HepG2 (cell line): ENCODE data around the gene GREM1.

ENCODE experiments used
- JUN ChIP-seq: sonication (generic); formaldehyde crosslinking; IDR thresholded peaks from 2 replicates; pipeline ENCODE4 v1.4.0; 2020; ENCODE audit warnings: mild to moderate bottlenecking, missing genetic modification reagents
- MAFK ChIP-seq, 2 experiments: IDR thresholded peaks in 1 of 2; conservative IDR thresholded peaks in 1 of 2; 2 replicates each; pipeline ENCODE4 v1.6.1; 2011; ENCODE audit warnings: improper control_type of control experiment in 2 of 2, low read length in 2 of 2
- NFIC ChIP-seq: IDR thresholded peaks from 2 replicates; pipeline ENCODE4 v1.6.1; 2012; ENCODE audit warnings: mild to moderate bottlenecking, low read length, inconsistent platforms
- POLR2AphosphoS2 ChIP-seq: IDR thresholded peaks from 2 replicates; pipeline ENCODE4 v1.6.1; 2011; ENCODE audit warnings: low read depth, low read length, improper control_type of control experiment
- RAD21 ChIP-seq: fragments of 450-650 bp; formaldehyde crosslinking; IDR thresholded peaks from 2 replicates; pipeline ENCODE4 v1.5.0; 2020; ENCODE audit warnings: mild to moderate bottlenecking
- REST ChIP-seq, 2 experiments: IDR thresholded peaks; 2 replicates each; pipeline ENCODE4 v1.6.1; 2011 to 2012; ENCODE audit warnings: low read length in 2 of 2, borderline replicate concordance in 1 of 2, low read depth in 1 of 2, mild to moderate bottlenecking in 1 of 2, moderate library complexity in 1 of 2
- TCF12 ChIP-seq, 2 experiments: fragments of 450-650 bp in 1 of 2; sonication (generic) in 1 of 2; formaldehyde crosslinking in 1 of 2; IDR thresholded peaks; 2 replicates each; pipeline versions ENCODE4 v1.6.1 to v1.8.0; 2017 to 2022; ENCODE audit warnings: antibody characterized with exemption in 1 of 2, mild to moderate bottlenecking in 1 of 2, missing genetic modification reagents in 1 of 2, moderate library complexity in 1 of 2
- TCF7 ChIP-seq: sonication (generic); IDR thresholded peaks from 2 replicates; pipeline ENCODE4 v1.6.1; 2016; ENCODE audit warnings: antibody characterized with exemption, low read depth
- ZEB1 ChIP-seq: IDR thresholded peaks from 2 replicates; pipeline ENCODE4 v1.6.1; 2012; ENCODE audit warnings: mild to moderate bottlenecking, low read depth, inconsistent platforms; ENCODE audit not compliant: insufficient replicate concordance
- ZNF138 ChIP-seq: sonication (generic); formaldehyde crosslinking; IDR thresholded peaks from 2 replicates; pipeline ENCODE4 v1.5.0; 2020; ENCODE audit warnings: mild to moderate bottlenecking, low read depth, missing genetic modification reagents
- TF ChIP-seq, protein P1 (sequence below): sonication (generic); formaldehyde crosslinking; IDR thresholded peaks from 2 replicates; pipeline ENCODE4 v1.5.0; 2020; ENCODE audit warnings: mild to moderate bottlenecking, missing genetic modification reagents, moderate library complexity

GRCh38 chr15:32676169-32676568, 41.6 kb upstream of the GREM1 start:
- no peak for TF ChIP-seq ZNF138 (CRISPR knock-in tag)
- TF ChIP-seq, protein P1, sequence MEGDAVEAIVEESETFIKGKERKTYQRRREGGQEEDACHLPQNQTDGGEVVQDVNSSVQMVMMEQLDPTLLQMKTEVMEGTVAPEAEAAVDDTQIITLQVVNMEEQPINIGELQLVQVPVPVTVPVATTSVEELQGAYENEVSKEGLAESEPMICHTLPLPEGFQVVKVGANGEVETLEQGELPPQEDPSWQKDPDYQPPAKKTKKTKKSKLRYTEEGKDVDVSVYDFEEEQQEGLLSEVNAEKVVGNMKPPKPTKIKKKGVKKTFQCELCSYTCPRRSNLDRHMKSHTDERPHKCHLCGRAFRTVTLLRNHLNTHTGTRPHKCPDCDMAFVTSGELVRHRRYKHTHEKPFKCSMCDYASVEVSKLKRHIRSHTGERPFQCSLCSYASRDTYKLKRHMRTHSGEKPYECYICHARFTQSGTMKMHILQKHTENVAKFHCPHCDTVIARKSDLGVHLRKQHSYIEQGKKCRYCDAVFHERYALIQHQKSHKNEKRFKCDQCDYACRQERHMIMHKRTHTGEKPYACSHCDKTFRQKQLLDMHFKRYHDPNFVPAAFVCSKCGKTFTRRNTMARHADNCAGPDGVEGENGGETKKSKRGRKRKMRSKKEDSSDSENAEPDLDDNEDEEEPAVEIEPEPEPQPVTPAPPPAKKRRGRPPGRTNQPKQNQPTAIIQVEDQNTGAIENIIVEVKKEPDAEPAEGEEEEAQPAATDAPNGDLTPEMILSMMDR (CRISPR knock-in tag): no peak
- TF ChIP-seq JUN (CRISPR knock-in tag): no peak
- TF ChIP-seq POLR2AphosphoS2: no peak
- TF ChIP-seq NFIC: no peak
- no peak for TF ChIP-seq RAD21
- no peak for TF ChIP-seq MAFK (conservative IDR thresholded peaks at IDR 0.05 in 1 of 2, IDR thresholded peaks at IDR 0.05 in 1 of 2; ENCODE audit: low read length in 2 of 2)
- no peak for TF ChIP-seq REST (IDR thresholded peaks at IDR 0.05; ENCODE audit: borderline replicate concordance in 1 of 2, low read depth in 1 of 2, low read length in 2 of 2)
- TF ChIP-seq ZEB1: no peak
- TF ChIP-seq TCF7: no peak
- no peak for TF ChIP-seq TCF12 (IDR thresholded peaks at IDR 0.05)
- TF ChIP-seq TCF12 (CRISPR knock-in tag; IDR thresholded peaks at IDR 0.05): no peak
